ENCODE measurements around the gene GSC.
"Not testable (repeated sequence)": the region's sequence is repeated elsewhere in the genome, so short reads cannot be mapped to it uniquely, and the experiment has no call there.

GSC gene

GRCh38 chr14:94746131-94746530 lies 23.8 kb downstream of the GSC start:
- no peak for DNase-seq (ENCODE audit: low read depth in 2 of 2)

GRCh38 chr14:94738751-94739150 lies 31.2 kb downstream of the GSC start:
- no peak for DNase-seq (ENCODE audit: low read depth in 2 of 2)

GRCh38 chr14:94738097-94738496 lies 31.8 kb downstream of the GSC start:
- no peak for DNase-seq (ENCODE audit: low read depth in 2 of 2)

GRCh38 chr14:94728950-94729349 lies 41.0 kb downstream of the GSC start:
- DNase-seq (ENCODE audit: low read depth in 2 of 2), result no peak

GRCh38 chr14:94728440-94728839 lies 41.5 kb downstream of the GSC start:
- DNase-seq (ENCODE audit: low read depth in 2 of 2), result not testable (repeated sequence)

GRCh38 chr14:94726649-94727048 lies 43.3 kb downstream of the GSC start:
- not testable (repeated sequence) for DNase-seq (ENCODE audit: low read depth in 2 of 2)

- no peak for DNase-seq (ENCODE audit: low read depth in 2 of 2)
Observed at GRCh38 chr14:94724993-94725392, 44.9 kb downstream of the GSC start.

- no peak for DNase-seq (ENCODE audit: low read depth in 2 of 2)
Observed at GRCh38 chr14:94722397-94722796, 47.5 kb downstream of the GSC start.

Measured in fibroblast of skin of left quadriceps (primary cell).